Vagina (tissue), 2 donors: Measurements from ENCODE around the gene FHL2. TPM values are rescaled to one million over a fixed set of nuclear protein-coding genes. Genes with fewer than 3 reads are reported as not detected.

Experiments used
- DNase-seq, 2 donors: peaks; one replicate each; pipeline ENCODE4 v3.0.0-alpha.2; 2017; ENCODE audit errors: extremely low spot score in 2 of 2
- H3K27ac ChIP-seq: fragments of 200-600 bp; sonication (generic); one replicate; pipeline ENCODE4 v1.5.1; 2019
- H3K27me3 ChIP-seq: fragments of 200-600 bp; sonication (generic); one replicate; pipeline ENCODE4 v1.5.1; 2019
- H3K36me3 ChIP-seq, 2 donors: fragments of 200-600 bp; sonication (generic); one replicate each; pipeline ENCODE4 v1.5.1; 2017 to 2019
- H3K4me1 ChIP-seq: fragments of 200-600 bp; sonication (generic); one replicate; pipeline ENCODE4 v1.5.1; 2019
- H3K4me3 ChIP-seq, 2 donors: fragments of 200-600 bp; sonication (generic); 1 replicate in 1 of 2; 2 replicates in 1 of 2; pipeline ENCODE4 v1.5.1; 2016 to 2019
- H3K9me3 ChIP-seq: fragments of 200-600 bp; sonication (generic); one replicate; pipeline ENCODE4 v1.5.1; 2019
- CTCF ChIP-seq, 3 experiments: fragments of 450-650 bp in 2 of 3; fragments of 200-600 bp in 1 of 3; sonication (generic) in 1 of 3; IDR thresholded peaks; one replicate each; pipeline ENCODE4 v1.5.1; 2017 to 2019; ENCODE audit warnings: antibody characterized with exemption in 3 of 3, mild to moderate bottlenecking in 2 of 3, moderate library complexity in 2 of 3
- POLR2A ChIP-seq, 2 donors: fragments of 450-650 bp; IDR thresholded peaks; one replicate each; pipeline ENCODE4 v1.6.1; 2017; ENCODE audit warnings: antibody characterized with exemption in 2 of 2, mild to moderate bottlenecking in 2 of 2, moderate library complexity in 2 of 2
- POLR2AphosphoS5 ChIP-seq, 2 donors: sonication (generic); formaldehyde crosslinking; IDR thresholded peaks; one replicate each; pipeline ENCODE4 v1.9.0; 2017; ENCODE audit warnings: antibody characterized with exemption in 2 of 2, mild to moderate bottlenecking in 2 of 2, low read depth in 1 of 2; ENCODE audit not compliant: insufficient read depth in 1 of 2
- intact Hi-C: fragments of 100-400 bp; cut with DNase I; formaldehyde crosslinking; loops from one replicate; pipeline ENCODE4 v1.15.1; 2023
- total RNA-seq: library from RNA; depleted of rRNA; stranded (reverse); fragments of >200 nt; gene quantifications from one replicate; pipeline ENCODE4 v1.2.3, GENCODE V29; 2016

The FHL2 gene
- total RNA-seq, 1 donor from 2014 or later, result 62.1 TPM

GRCh38 chr2:105371810-105372209, 27.0 kb downstream of the FHL2 start:
- Histone ChIP-seq H3K4me1 (peaks cover 32% of the 10 kb centered on the region), H3K36me3 (no peaks in the 10 kb centered on the region), H3K9me3 (no peaks in the 10 kb centered on the region), H3K4me3 (no peak overlapping the region), H3K27me3 (no peaks in the 10 kb centered on the region), H3K27ac (no peak overlapping the region)
- DNase-seq, result no peak
- intact Hi-C loops, result loop anchor here (5.0 kb wide), 1 partner anchor 150 kb away; no protein-coding TSS in a partner anchor
- TF ChIP-seq CTCF (IDR thresholded peaks at IDR 0.05) (no peak), POLR2AphosphoS5 (IDR thresholded peaks at IDR 0.05; ENCODE audit: insufficient read depth in 1 of 2, low read depth in 1 of 2) (no peak), POLR2A (IDR thresholded peaks at IDR 0.05) (no peak)

GRCh38 chr2:105371156-105371555, 27.7 kb downstream of the FHL2 start:
- DNase-seq, result no peak
- Histone ChIP-seq H3K27me3 (no peaks in the 10 kb centered on the region), H3K27ac (no peak overlapping the region), H3K36me3 (peaks cover 0 to 2% of the 10 kb centered on the region in 2 donors), H3K4me1 (peaks cover 32% of the 10 kb centered on the region), H3K9me3 (no peaks in the 10 kb centered on the region), H3K4me3 (no peak overlapping the region)
- intact Hi-C loops, result loop anchor here (5.0 kb wide), 1 partner anchor 151 kb away; no protein-coding TSS in a partner anchor
- TF ChIP-seq POLR2AphosphoS5 (IDR thresholded peaks at IDR 0.05; ENCODE audit: insufficient read depth in 1 of 2, low read depth in 1 of 2) (no peak), POLR2A (IDR thresholded peaks at IDR 0.05) (no peak), CTCF (IDR thresholded peaks at IDR 0.05) (no peak)

- no peaks in the 10 kb centered on the region for H3K9me3 ChIP-seq
- H3K27ac ChIP-seq, result no peak overlapping the region
- no peak overlapping the region for H3K4me3 ChIP-seq
- H3K36me3 ChIP-seq, result peaks cover 0 to 5% of the 10 kb centered on the region in 2 donors
- intact Hi-C loops, result loop anchor here (5.0 kb wide), 1 partner anchor 152 kb away; no protein-coding TSS in a partner anchor
- H3K27me3 ChIP-seq, result no peaks in the 10 kb centered on the region
- TF ChIP-seq POLR2AphosphoS5 (IDR thresholded peaks at IDR 0.05; ENCODE audit: insufficient read depth in 1 of 2, low read depth in 1 of 2), result peak in 1 of 2 donors; percentile 55
- no peak for TF ChIP-seq POLR2A (IDR thresholded peaks at IDR 0.05)
- TF ChIP-seq CTCF (IDR thresholded peaks at IDR 0.05), result peak; percentile 91 to 95 (median 94)
- no peak for DNase-seq
- H3K4me1 ChIP-seq, result peaks cover 25% of the 10 kb centered on the region
Measured at GRCh38 chr2:105369777-105370690, 28.8 kb downstream of the FHL2 start.

GRCh38 chr2:105368759-105369408, 30.0 kb downstream of the FHL2 start:
- peak in 1 of 2 donors; percentile 62 for DNase-seq
- intact Hi-C loops, result no loop called here
- no peaks in the 10 kb centered on the region for H3K9me3 ChIP-seq
- TF ChIP-seq POLR2A (IDR thresholded peaks at IDR 0.05) (no peak), POLR2AphosphoS5 (IDR thresholded peaks at IDR 0.05; ENCODE audit: insufficient read depth in 1 of 2, low read depth in 1 of 2) (no peak), CTCF (IDR thresholded peaks at IDR 0.05) (no peak)
- peaks cover 16% of the 10 kb centered on the region for H3K4me1 ChIP-seq
- H3K27me3 ChIP-seq, result no peaks in the 10 kb centered on the region
- H3K36me3 ChIP-seq, result peaks cover 0 to 5% of the 10 kb centered on the region in 2 donors
- H3K27ac ChIP-seq, result no peak overlapping the region
- H3K4me3 ChIP-seq, result no peak overlapping the region
